ENCODE measurements around the gene PROX1.

The PROX1 gene

GRCh38 chr1:214022810-214023425, 35.1 kb downstream of the PROX1 start:
- DNase-seq (ENCODE audit: low spot score), result no peak

GRCh38 chr1:214026985-214027384, 39.2 kb downstream of the PROX1 start:
- no peak for DNase-seq (ENCODE audit: low spot score)

- no peak for DNase-seq (ENCODE audit: low spot score)
Observed at GRCh38 chr1:214027498-214027897, 39.7 kb downstream of the PROX1 start.

GRCh38 chr1:214028095-214028494, 40.3 kb downstream of the PROX1 start:
- DNase-seq (ENCODE audit: low spot score), result no peak

GRCh38 chr1:214028649-214029406, 41.1 kb downstream of the PROX1 start:
- no peak for DNase-seq (ENCODE audit: low spot score)

- DNase-seq (ENCODE audit: low spot score), result no peak
Observed at GRCh38 chr1:214029796-214030195, 42.0 kb downstream of the PROX1 start.

- DNase-seq (ENCODE audit: low spot score), result no peak
Observed at GRCh38 chr1:214031267-214031650, 43.5 kb downstream of the PROX1 start.

- no peak for DNase-seq (ENCODE audit: low spot score)
Observed at GRCh38 chr1:214037468-214037867, 49.7 kb downstream of the PROX1 start.

GRCh38 chr1:214039394-214040018, 51.7 kb downstream of the PROX1 start:
- no peak for DNase-seq (ENCODE audit: low spot score)

- DNase-seq (ENCODE audit: low spot score), result no peak
Observed at GRCh38 chr1:214043167-214043566, 55.4 kb downstream of the PROX1 start.

GRCh38 chr1:214044438-214045214, 56.9 kb downstream of the PROX1 start:
- DNase-seq (ENCODE audit: low spot score), result no peak

- DNase-seq (ENCODE audit: low spot score), result no peak
Observed at GRCh38 chr1:214050513-214051401, 63.0 kb downstream of the PROX1 start.

GRCh38 chr1:214051786-214052185, 64.0 kb downstream of the PROX1 start:
- no peak for DNase-seq (ENCODE audit: low spot score)

GRCh38 chr1:214058076-214058475, 70.3 kb downstream of the PROX1 start:
- DNase-seq (ENCODE audit: low spot score), result no peak

- no peak for DNase-seq (ENCODE audit: low spot score)
Observed at GRCh38 chr1:214066190-214066589, 78.4 kb downstream of the PROX1 start.

- DNase-seq (ENCODE audit: low spot score), result no peak
Observed at GRCh38 chr1:214066936-214067335, 79.2 kb downstream of the PROX1 start.

- DNase-seq (ENCODE audit: low spot score), result no peak
Observed at GRCh38 chr1:214067397-214067796, 79.6 kb downstream of the PROX1 start.

GRCh38 chr1:214067853-214068703, 80.3 kb downstream of the PROX1 start:
- no peak for DNase-seq (ENCODE audit: low spot score)

GRCh38 chr1:214068979-214069378, 81.2 kb downstream of the PROX1 start:
- DNase-seq (ENCODE audit: low spot score), result no peak

GRCh38 chr1:214071469-214071868, 83.7 kb downstream of the PROX1 start:
- DNase-seq (ENCODE audit: low spot score), result no peak

Measured in SW480 (cell line).